ENCODE measurements around the gene SERINC3.
A peak's percentile ranks its signal among the peaks of the same experiment; 100 is the strongest.

SERINC3 gene

DNA sequence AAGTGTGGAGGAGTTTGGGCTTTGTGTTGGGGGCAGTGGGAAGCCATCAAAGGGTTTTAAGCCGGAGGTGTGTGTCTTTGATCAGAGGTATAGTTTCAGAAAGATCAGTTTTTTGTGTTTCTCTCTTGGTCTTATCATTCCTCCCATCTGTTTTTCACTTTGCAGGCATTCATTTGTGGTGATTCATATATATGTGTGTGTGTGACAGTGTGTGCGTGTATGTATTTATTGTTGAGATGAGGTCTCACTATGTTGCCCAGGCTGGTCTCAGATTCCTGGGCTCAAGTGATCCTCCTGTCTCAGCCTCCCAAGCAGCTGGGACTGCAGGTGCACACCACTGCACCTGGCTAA, 11.1 kb upstream of the SERINC3 start:
- DNase-seq (ENCODE audit: low read depth, low spot score): no peak

DNA sequence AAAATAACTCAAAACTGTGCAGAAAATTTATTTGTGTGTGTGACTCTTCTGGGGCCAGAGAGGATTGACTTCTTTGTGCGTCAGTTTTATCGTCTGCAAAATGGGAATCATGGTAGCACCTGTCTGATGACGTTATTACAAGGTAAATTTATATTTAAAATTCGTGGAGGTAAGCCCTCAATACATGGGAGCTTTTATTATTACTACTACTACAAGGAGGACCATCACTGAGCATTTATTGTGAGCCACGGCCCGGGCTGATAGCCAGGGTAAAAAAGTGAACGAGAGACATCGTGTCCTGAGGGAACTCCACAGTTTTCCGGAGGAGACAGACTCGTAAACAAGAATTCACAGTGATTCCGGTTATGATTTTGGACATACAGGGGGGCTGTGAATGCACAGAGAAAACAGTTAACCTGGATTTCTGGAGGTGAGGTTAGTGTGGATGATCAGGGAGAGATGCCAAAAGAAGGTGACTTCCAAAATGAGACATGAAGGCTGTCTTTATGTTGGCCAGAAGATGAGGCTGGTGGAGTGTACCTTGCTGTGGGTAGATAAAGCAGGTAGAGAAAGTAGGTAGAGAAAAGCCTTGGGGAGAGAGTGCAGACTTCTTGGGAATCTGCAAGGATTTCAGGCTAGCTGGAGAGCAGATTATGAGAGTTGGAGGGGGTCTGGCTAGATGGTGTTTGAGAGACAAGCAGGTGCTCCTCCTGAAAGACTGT, 10.6 kb upstream of the SERINC3 start:
- Histone ChIP-seq H3K27me3 (ENCODE audit: insufficient read depth, insufficient read length) (no peaks in the 10 kb centered on the region), H3K9me3 (ENCODE audit: insufficient read depth, low read length) (peaks cover 7% of the 10 kb centered on the region; the same call in 1 of the 2 replicates), H3K9ac (ENCODE audit: insufficient read length, low read depth) (peak overlapping the region; percentile 91), H3K4me3 (ENCODE audit: insufficient read length, low read depth) (peak overlapping the region; percentile 73), H3K36me3 (ENCODE audit: insufficient read depth, insufficient read length, low read length) (no peaks in the 10 kb centered on the region), H3K4me1 (ENCODE audit: insufficient read depth, insufficient read length) (no peaks in the 10 kb centered on the region)
- DNase-seq (ENCODE audit: low read depth, low spot score): no peak
- TF ChIP-seq YY1 (IDR thresholded peaks at IDR 0.05; ENCODE audit: insufficient read depth, insufficient read length): no peak
- no peak for TF ChIP-seq ZNF274 (IDR thresholded peaks at IDR 0.05; ENCODE audit: low read depth, low read length)
- TF ChIP-seq SUZ12 (IDR thresholded peaks at IDR 0.05; ENCODE audit: extremely low read depth, insufficient read depth, insufficient read length): no peak

More for the DNA sequence above, 11.1 kb upstream of the SERINC3 start:
- Histone ChIP-seq H3K27me3 (ENCODE audit: insufficient read depth, insufficient read length) (no peaks in the 10 kb centered on the region), H3K36me3 (ENCODE audit: insufficient read depth, insufficient read length, low read length) (no peaks in the 10 kb centered on the region), H3K9me3 (ENCODE audit: insufficient read depth, low read length) (peaks cover 7% of the 10 kb centered on the region; the same call in 1 of the 2 replicates), H3K4me3 (ENCODE audit: insufficient read length, low read depth) (no peak overlapping the region), H3K9ac (ENCODE audit: insufficient read length, low read depth) (no peak overlapping the region), H3K4me1 (ENCODE audit: insufficient read depth, insufficient read length) (no peaks in the 10 kb centered on the region)
- no peak for TF ChIP-seq SUZ12 (IDR thresholded peaks at IDR 0.05; ENCODE audit: extremely low read depth, insufficient read depth, insufficient read length)

DNA sequence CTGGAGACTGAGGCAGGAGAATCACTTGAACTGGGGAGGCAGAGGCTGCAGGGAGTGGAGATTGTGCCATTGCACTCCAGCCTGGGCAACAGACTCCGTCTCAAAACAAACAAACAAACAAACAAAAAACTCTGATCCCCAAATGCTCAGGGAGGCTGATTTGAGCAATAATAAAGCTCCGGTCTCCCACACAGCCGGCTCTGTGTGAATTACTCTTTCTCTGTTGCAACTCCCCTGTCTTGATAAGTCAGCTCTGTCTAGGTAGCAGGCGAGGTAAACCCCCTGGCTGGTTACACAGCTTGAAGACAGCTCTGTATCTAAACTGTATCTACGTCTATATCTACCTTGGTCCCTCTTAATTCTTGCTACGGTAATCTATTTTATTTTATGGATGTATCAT, 6.4 kb upstream of the SERINC3 start:
- H3K9ac ChIP-seq (ENCODE audit: insufficient read length, low read depth): no peak overlapping the region
- no peaks in the 10 kb centered on the region for H3K27me3 ChIP-seq (ENCODE audit: insufficient read depth, insufficient read length)
- peaks cover 2% of the 10 kb centered on the region for H3K4me1 ChIP-seq (ENCODE audit: insufficient read depth, insufficient read length)
- H3K9me3 ChIP-seq (ENCODE audit: insufficient read depth, low read length): peaks cover 17% of the 10 kb centered on the region; the same call in 1 of the 2 replicates
- DNase-seq (ENCODE audit: low read depth, low spot score): no peak
- TF ChIP-seq SUZ12 (IDR thresholded peaks at IDR 0.05; ENCODE audit: extremely low read depth, insufficient read depth, insufficient read length): no peak
- TF ChIP-seq YY1 (IDR thresholded peaks at IDR 0.05; ENCODE audit: insufficient read depth, insufficient read length): no peak
- TF ChIP-seq ZNF274 (IDR thresholded peaks at IDR 0.05; ENCODE audit: low read depth, low read length): no peak
- no peak overlapping the region for H3K4me3 ChIP-seq (ENCODE audit: insufficient read length, low read depth)
- H3K36me3 ChIP-seq (ENCODE audit: insufficient read depth, insufficient read length, low read length): no peaks in the 10 kb centered on the region

DNA sequence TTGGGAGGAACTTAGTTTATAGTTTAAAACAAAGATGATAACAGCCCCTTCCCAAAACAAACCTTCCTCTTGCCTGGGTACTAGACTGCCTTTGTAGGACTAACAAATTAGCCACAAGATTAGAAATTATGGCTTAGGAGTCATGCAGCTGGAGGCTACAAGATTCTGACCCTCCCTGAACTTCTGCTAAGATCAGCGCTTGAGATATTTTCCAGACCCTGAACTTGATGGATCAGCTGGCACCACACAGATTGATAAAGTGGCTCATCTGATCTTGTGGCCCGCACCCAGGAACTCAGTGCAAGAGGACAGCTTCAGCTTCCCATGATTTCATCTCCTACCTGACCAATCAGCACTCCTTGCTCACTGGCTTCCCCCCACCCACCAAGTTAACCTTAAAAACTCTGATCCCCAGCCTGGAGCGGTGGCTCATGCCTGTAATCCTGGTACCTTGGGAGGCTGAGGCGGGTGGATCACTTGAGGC, 5.9 kb upstream of the SERINC3 start:
- TF ChIP-seq SUZ12 (IDR thresholded peaks at IDR 0.05; ENCODE audit: extremely low read depth, insufficient read depth, insufficient read length) (no peak), ZNF274 (IDR thresholded peaks at IDR 0.05; ENCODE audit: low read depth, low read length) (no peak), YY1 (IDR thresholded peaks at IDR 0.05; ENCODE audit: insufficient read depth, insufficient read length) (no peak)
- no peaks in the 10 kb centered on the region for H3K36me3 ChIP-seq (ENCODE audit: insufficient read depth, insufficient read length, low read length)
- H3K4me3 ChIP-seq (ENCODE audit: insufficient read length, low read depth): no peak overlapping the region
- no peaks in the 10 kb centered on the region for H3K27me3 ChIP-seq (ENCODE audit: insufficient read depth, insufficient read length)
- no peak overlapping the region for H3K9ac ChIP-seq (ENCODE audit: insufficient read length, low read depth)
- no peak for DNase-seq (ENCODE audit: low read depth, low spot score)
- peaks cover 17% of the 10 kb centered on the region; the same call in 1 of the 2 replicates for H3K9me3 ChIP-seq (ENCODE audit: insufficient read depth, low read length)
- H3K4me1 ChIP-seq (ENCODE audit: insufficient read depth, insufficient read length): peaks cover 2% of the 10 kb centered on the region

DNA sequence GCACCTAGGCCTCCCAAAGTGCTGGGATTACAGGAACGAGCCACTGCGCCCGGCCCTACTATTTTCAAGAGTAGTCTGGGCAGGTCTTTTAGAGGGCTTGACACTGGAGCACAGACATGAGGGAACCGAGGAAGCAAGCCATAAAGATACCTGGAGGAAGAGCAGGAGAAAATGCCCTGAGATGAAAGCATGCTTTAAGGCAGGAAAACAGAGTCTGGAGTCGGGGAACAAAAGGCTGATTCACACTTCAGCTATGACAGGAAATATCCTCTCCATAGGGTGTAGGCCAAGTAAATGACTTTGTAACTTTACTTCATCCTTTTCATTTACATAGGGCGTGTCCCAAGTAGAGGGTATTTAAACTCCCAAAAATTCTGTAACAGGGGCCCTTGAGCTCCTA, 4.3 kb upstream of the SERINC3 start:
- H3K9ac ChIP-seq (ENCODE audit: insufficient read length, low read depth): no peak overlapping the region
- DNase-seq (ENCODE audit: low read depth, low spot score): peak; percentile 52
- peaks cover 17% of the 10 kb centered on the region; the same call in 1 of the 2 replicates for H3K9me3 ChIP-seq (ENCODE audit: insufficient read depth, low read length)
- H3K4me3 ChIP-seq (ENCODE audit: insufficient read length, low read depth): no peak overlapping the region
- no peak for TF ChIP-seq ZNF274 (IDR thresholded peaks at IDR 0.05; ENCODE audit: low read depth, low read length)
- no peak for TF ChIP-seq SUZ12 (IDR thresholded peaks at IDR 0.05; ENCODE audit: extremely low read depth, insufficient read depth, insufficient read length)
- H3K4me1 ChIP-seq (ENCODE audit: insufficient read depth, insufficient read length): peaks cover 2% of the 10 kb centered on the region
- no peaks in the 10 kb centered on the region for H3K36me3 ChIP-seq (ENCODE audit: insufficient read depth, insufficient read length, low read length)
- H3K27me3 ChIP-seq (ENCODE audit: insufficient read depth, insufficient read length): no peaks in the 10 kb centered on the region

DNA sequence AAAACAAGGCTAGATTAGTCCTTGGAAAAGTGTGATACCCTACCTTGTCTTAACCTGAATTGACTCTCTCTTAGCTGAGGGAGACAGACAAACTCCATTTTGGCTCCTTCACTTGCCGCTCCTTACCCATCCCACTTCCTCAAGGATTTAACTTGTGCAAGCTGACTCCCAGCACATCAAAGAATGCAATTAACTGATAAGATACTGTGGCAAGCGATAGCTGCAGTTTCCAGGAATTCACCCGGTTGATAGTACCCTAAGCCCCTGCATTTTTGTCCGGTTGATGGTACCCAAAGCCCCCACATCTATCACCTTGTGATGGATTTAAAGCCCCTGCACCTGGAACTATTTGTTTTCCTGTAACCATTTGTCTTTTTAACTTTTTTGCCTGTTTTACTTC, 1.9 kb upstream of the SERINC3 start:
- peaks cover 6% of the 10 kb centered on the region for H3K4me1 ChIP-seq (ENCODE audit: insufficient read depth, insufficient read length)

DNA sequence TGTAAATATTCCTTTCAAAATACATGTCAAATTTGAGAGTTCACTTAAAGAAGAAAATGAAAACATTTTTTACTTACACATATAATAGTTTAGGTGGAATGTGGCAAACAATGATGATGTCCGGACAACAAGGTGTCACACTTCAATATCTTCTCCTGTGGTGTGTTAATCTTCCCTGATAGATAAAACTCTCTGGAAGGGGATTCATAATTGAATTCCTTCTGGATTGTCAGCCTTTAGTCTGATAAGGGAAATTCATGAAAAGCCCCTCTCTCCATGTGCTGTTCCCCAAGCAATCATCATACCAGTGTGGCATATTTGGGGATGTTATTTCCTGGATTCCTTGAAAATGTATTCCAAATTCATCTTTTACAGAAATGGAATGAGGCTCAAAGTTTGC, 971 bp upstream of the SERINC3 start:
- Histone ChIP-seq H3K9me3 (ENCODE audit: insufficient read depth, low read length) (0 out of 2 replicates have a peak, but pooled peaks cover 10% of the 10 kb centered on the region), H3K36me3 (ENCODE audit: insufficient read depth, insufficient read length, low read length) (peaks cover 7% of the 10 kb centered on the region), H3K4me1 (ENCODE audit: insufficient read depth, insufficient read length) (peaks cover 6% of the 10 kb centered on the region), H3K4me3 (ENCODE audit: insufficient read length, low read depth) (no peak overlapping the region), H3K27me3 (ENCODE audit: insufficient read depth, insufficient read length) (no peaks in the 10 kb centered on the region), H3K9ac (ENCODE audit: insufficient read length, low read depth) (no peak overlapping the region)
- DNase-seq (ENCODE audit: low read depth, low spot score): no peak
- TF ChIP-seq YY1 (IDR thresholded peaks at IDR 0.05; ENCODE audit: insufficient read depth, insufficient read length) (no peak), SUZ12 (IDR thresholded peaks at IDR 0.05; ENCODE audit: extremely low read depth, insufficient read depth, insufficient read length) (no peak), ZNF274 (IDR thresholded peaks at IDR 0.05; ENCODE audit: low read depth, low read length) (no peak)

More for the DNA sequence above, 1.9 kb upstream of the SERINC3 start:
- Histone ChIP-seq H3K9ac (ENCODE audit: insufficient read length, low read depth) (no peak overlapping the region), H3K4me3 (ENCODE audit: insufficient read length, low read depth) (no peak overlapping the region), H3K9me3 (ENCODE audit: insufficient read depth, low read length) (peaks cover 12% of the 10 kb centered on the region; the same call in 1 of the 2 replicates), H3K27me3 (ENCODE audit: insufficient read depth, insufficient read length) (no peaks in the 10 kb centered on the region), H3K36me3 (ENCODE audit: insufficient read depth, insufficient read length, low read length) (peaks cover 7% of the 10 kb centered on the region)
- no peak for DNase-seq (ENCODE audit: low read depth, low spot score)
- TF ChIP-seq SUZ12 (IDR thresholded peaks at IDR 0.05; ENCODE audit: extremely low read depth, insufficient read depth, insufficient read length) (no peak), ZNF274 (IDR thresholded peaks at IDR 0.05; ENCODE audit: low read depth, low read length) (no peak), YY1 (IDR thresholded peaks at IDR 0.05; ENCODE audit: insufficient read depth, insufficient read length) (no peak)
